Common myeloid progenitor, CD34-positive (primary cell): Measurements from ENCODE around the gene YEATS2.

ENCODE experiments used
- CTCF ChIA-PET: fragments of 350-600 bp; sonication (Branson Sonifier 250); formaldehyde crosslinking; loops from one replicate; lab custom pipeline; 2021; ENCODE audit warnings: antibody characterized with exemption; lab: Charles Lee
- POLR2A ChIA-PET: fragments of 350-600 bp; sonication (Branson Sonifier 250); formaldehyde crosslinking; loops from one replicate; lab custom pipeline; 2021; ENCODE audit warnings: antibody characterized with exemption; lab: Charles Lee
- DNase-seq, 3 donors: peaks; one replicate each; pipeline versions ENCODE4 v3.0.0 to v3.0.0-alpha.2; 2013
- H3K27ac ChIP-seq, 2 experiments: 1 replicate in 1 of 2; 2 replicates in 1 of 2; pipeline ENCODE4 v1.7.0; 2013; ENCODE audit warnings: inconsistent platforms in 2 of 2, low read length in 2 of 2, mild to moderate bottlenecking in 2 of 2, low read depth in 1 of 2, moderate library complexity in 1 of 2; ENCODE audit not compliant: severe bottlenecking in 2 of 2, insufficient read depth in 1 of 2, poor library complexity in 1 of 2
- H3K27me3 ChIP-seq, 5 experiments: replicated peaks in 2 of 5; 1 replicate in 3 of 5; 2 replicates in 2 of 5; pipeline versions ENCODE4 v1.6.1 to v1.7.0; 2013; ENCODE audit warnings: low read length in 4 of 5, mild to moderate bottlenecking in 2 of 5, moderate library complexity in 2 of 5, inconsistent platforms in 1 of 5; ENCODE audit not compliant: insufficient read depth in 5 of 5, control insufficient read depth in 4 of 5
- H3K36me3 ChIP-seq, 4 experiments: 1 replicate in 2 of 4; 2 replicates in 2 of 4; pipeline versions ENCODE4 v1.6.1 to v1.7.0; 2013; ENCODE audit warnings: low read length in 3 of 4, control low read depth in 1 of 4, mild to moderate bottlenecking in 1 of 4; ENCODE audit not compliant: control insufficient read depth in 4 of 4, insufficient read depth in 4 of 4
- H3K4me1 ChIP-seq, 4 experiments: 1 replicate in 3 of 4; 2 replicates in 1 of 4; pipeline versions ENCODE4 v1.6.1 to v1.7.1; 2013; ENCODE audit warnings: low read length in 3 of 4, mild to moderate bottlenecking in 3 of 4, control low read depth in 1 of 4, inconsistent platforms in 1 of 4, moderate library complexity in 1 of 4; ENCODE audit not compliant: control insufficient read depth in 4 of 4, insufficient read depth in 4 of 4; ENCODE audit errors: control extremely low read depth in 1 of 4
- H3K4me3 ChIP-seq, 7 experiments: 1 replicate in 4 of 7; 2 replicates in 3 of 7; pipeline versions ENCODE4 v1.5.1 to v1.7.0; 2013; ENCODE audit warnings: mild to moderate bottlenecking in 7 of 7, low read length in 6 of 7, moderate library complexity in 6 of 7, inconsistent platforms in 2 of 7, low read depth in 2 of 7, control low read depth in 1 of 7; ENCODE audit not compliant: insufficient read depth in 4 of 7, control insufficient read depth in 1 of 7; ENCODE audit errors: extremely low read depth in 1 of 7
- H3K9me3 ChIP-seq, 5 experiments: 1 replicate in 4 of 5; 2 replicates in 1 of 5; pipeline versions ENCODE4 v1.6.1 to v1.7.1; 2013; ENCODE audit warnings: low read length in 4 of 5, mild to moderate bottlenecking in 2 of 5, inconsistent platforms in 1 of 5, low read depth in 1 of 5, moderate library complexity in 1 of 5; ENCODE audit not compliant: control insufficient read depth in 4 of 5, insufficient read depth in 2 of 5; ENCODE audit errors: control extremely low read depth in 1 of 5
- WGBS: methylation state at CpG from one replicate; pipeline ENCODE4 v1.1.5; 2013; ENCODE audit not compliant: insufficient coverage; 5-methylcytosine and 5-hydroxymethylcytosine counted together

The YEATS2 gene

GRCh38 chr3:183833516-183833915, 135.9 kb downstream of the YEATS2 start:
- 100% methylated on average over 6 of the region's 6 CpGs for WGBS
- CTCF ChIA-PET: interaction anchor here (0.8 to 1.1 kb wide), 2 partner anchors 8 to 28 kb away, joined by 3 read pairs; partner anchors contain the start of gene MAP6D1
- POLR2A ChIA-PET: no interaction called here

GRCh38 chr3:183837390-183837789, 139.8 kb downstream of the YEATS2 start:
- CTCF ChIA-PET: interaction anchor here (0.6 kb wide), 1 partner anchor 31 kb away, joined by 3 read pairs; no protein-coding TSS in a partner anchor
- Histone ChIP-seq H3K27me3 (no peaks in the 10 kb centered on the region), H3K4me1 (no peaks in the 10 kb centered on the region), H3K9me3 (no peaks in the 10 kb centered on the region), H3K4me3 (no peak overlapping the region), H3K36me3 (peaks cover 13 to 81% (median 56%) of the 10 kb centered on the region in 4 experiments), H3K27ac (no peak overlapping the region)
- POLR2A ChIA-PET: no interaction called here
- WGBS: 97% methylated on average over 9 of the region's 9 CpGs
- DNase-seq: no peak

More at GRCh38 chr3:183833516-183833915, 135.9 kb downstream of the YEATS2 start:
- H3K4me3 ChIP-seq: no peak overlapping the region
- H3K9me3 ChIP-seq: no peaks in the 10 kb centered on the region
- no peaks in the 10 kb centered on the region for H3K27me3 ChIP-seq
- H3K27ac ChIP-seq: no peak overlapping the region
- no peaks in the 10 kb centered on the region for H3K4me1 ChIP-seq
- peaks cover 19 to 73% (median 50%) of the 10 kb centered on the region in 4 experiments for H3K36me3 ChIP-seq
- no peak for DNase-seq

- Histone ChIP-seq H3K27me3 (no peaks in the 10 kb centered on the region), H3K4me3 (no peak overlapping the region), H3K27ac (no peak overlapping the region), H3K36me3 (peaks cover 12 to 78% (median 53%) of the 10 kb centered on the region in 4 experiments), H3K4me1 (no peaks in the 10 kb centered on the region), H3K9me3 (no peaks in the 10 kb centered on the region)
- no peak for DNase-seq
- CTCF ChIA-PET: interaction anchor here (0.6 kb wide), 1 partner anchor 30 kb away, joined by 3 read pairs; no protein-coding TSS in a partner anchor
- POLR2A ChIA-PET: no interaction called here
- 100% methylated on average over 1 of the region's 3 CpGs for WGBS
These were observed 140.3 kb downstream of the YEATS2 start for GRCh38 chr3:183837894-183838293.

- 100% methylated on average over 1 of the region's 4 CpGs for WGBS
- CTCF ChIA-PET: interaction anchor here (1.1 to 1.5 kb wide), 3 partner anchors 9 to 44 kb away, joined by 3 to 5 read pairs (median 4); partner anchors contain the start of gene PARL
- no peak for DNase-seq
- Histone ChIP-seq H3K4me3 (no peak overlapping the region), H3K9me3 (no peaks in the 10 kb centered on the region), H3K36me3 (peaks cover 17 to 74% (median 48%) of the 10 kb centered on the region in 4 experiments), H3K27me3 (no peaks in the 10 kb centered on the region), H3K27ac (no peak overlapping the region), H3K4me1 (no peaks in the 10 kb centered on the region)
- POLR2A ChIA-PET: no interaction called here
These were observed 142.2 kb downstream of the YEATS2 start for GRCh38 chr3:183839751-183840150.

- POLR2A ChIA-PET: no interaction called here
- CTCF ChIA-PET: interaction anchor here (1.6 to 4.0 kb wide), 2 partner anchors 13 to 18 kb away, joined by 4 to 15 read pairs; no protein-coding TSS in a partner anchor
- WGBS: no CpG with 5 or more reads among the region's 2 CpGs
- peaks cover 0 to 6% (median 1%) of the 10 kb centered on the region in 4 experiments for H3K4me1 ChIP-seq
- H3K27me3 ChIP-seq: no peaks in the 10 kb centered on the region
- no peak overlapping the region for H3K4me3 ChIP-seq
- H3K36me3 ChIP-seq: peaks cover 20 to 74% (median 49%) of the 10 kb centered on the region in 4 experiments
- no peaks in the 10 kb centered on the region for H3K9me3 ChIP-seq
- no peak overlapping the region for H3K27ac ChIP-seq
- DNase-seq: no peak
These were observed 147.0 kb downstream of the YEATS2 start for GRCh38 chr3:183844606-183845005.

GRCh38 chr3:183845090-183845489, 147.5 kb downstream of the YEATS2 start:
- Histone ChIP-seq H3K27ac (no peak overlapping the region), H3K36me3 (peaks cover 23 to 72% (median 48%) of the 10 kb centered on the region in 4 experiments), H3K9me3 (no peaks in the 10 kb centered on the region), H3K4me1 (peaks cover 0 to 6% (median 1%) of the 10 kb centered on the region in 4 experiments), H3K27me3 (no peaks in the 10 kb centered on the region), H3K4me3 (no peak overlapping the region)
- WGBS: 100% methylated on average over 3 of the region's 4 CpGs
- ChIA-PET POLR2A (interaction anchor here (0.9 kb wide), 1 partner anchor 33 kb away, joined by 4 read pairs; no protein-coding TSS in a partner anchor), CTCF (interaction anchor here (1.6 to 4.0 kb wide), 2 partner anchors 13 to 18 kb away, joined by 4 to 15 read pairs; no protein-coding TSS in a partner anchor)
- no peak for DNase-seq

- Histone ChIP-seq H3K36me3 (peaks cover 23 to 71% (median 45%) of the 10 kb centered on the region in 4 experiments), H3K27me3 (no peaks in the 10 kb centered on the region), H3K4me1 (peaks cover 0 to 6% (median 1%) of the 10 kb centered on the region in 4 experiments), H3K9me3 (no peaks in the 10 kb centered on the region), H3K27ac (peak overlapping the region in 1 of 2 experiments; percentile 8), H3K4me3 (no peak overlapping the region)
- ChIA-PET POLR2A (interaction anchor here (0.9 kb wide), 1 partner anchor 32 kb away, joined by 4 read pairs; no protein-coding TSS in a partner anchor), CTCF (no interaction called here)
- DNase-seq: peak in 2 of 3 donors; percentile 53 to 65
- WGBS: 60% methylated on average over 5 of the region's 13 CpGs
These were observed 148.2 kb downstream of the YEATS2 start for GRCh38 chr3:183845608-183846288.
